ENCODE results near the gene KLC1.
"Not testable (repeated sequence)": the region's sequence is repeated elsewhere in the genome, so short reads cannot be mapped to it uniquely, and the experiment has no call there.

KLC1 gene

DNA sequence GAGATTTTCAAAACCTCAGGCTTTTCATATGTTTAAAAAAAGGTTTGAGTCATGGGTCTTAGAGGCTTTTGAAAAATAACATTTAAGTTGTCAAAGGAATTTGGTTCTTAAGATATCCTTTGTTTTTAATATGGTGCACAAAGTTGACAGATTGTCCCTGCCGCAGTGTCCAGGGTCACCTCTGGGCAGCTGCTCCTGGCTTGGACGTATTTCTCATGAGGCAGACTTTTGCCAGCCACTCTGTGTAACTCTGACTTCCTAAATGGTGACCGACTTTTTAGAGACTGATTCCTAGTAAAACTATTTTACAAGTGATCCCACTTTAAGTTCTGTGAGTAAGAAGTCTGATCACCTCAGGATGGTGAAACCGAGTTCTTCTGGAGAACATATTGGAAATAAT, 58.7 kb downstream of the KLC1 start:
- TF ChIP-seq, protein P1, sequence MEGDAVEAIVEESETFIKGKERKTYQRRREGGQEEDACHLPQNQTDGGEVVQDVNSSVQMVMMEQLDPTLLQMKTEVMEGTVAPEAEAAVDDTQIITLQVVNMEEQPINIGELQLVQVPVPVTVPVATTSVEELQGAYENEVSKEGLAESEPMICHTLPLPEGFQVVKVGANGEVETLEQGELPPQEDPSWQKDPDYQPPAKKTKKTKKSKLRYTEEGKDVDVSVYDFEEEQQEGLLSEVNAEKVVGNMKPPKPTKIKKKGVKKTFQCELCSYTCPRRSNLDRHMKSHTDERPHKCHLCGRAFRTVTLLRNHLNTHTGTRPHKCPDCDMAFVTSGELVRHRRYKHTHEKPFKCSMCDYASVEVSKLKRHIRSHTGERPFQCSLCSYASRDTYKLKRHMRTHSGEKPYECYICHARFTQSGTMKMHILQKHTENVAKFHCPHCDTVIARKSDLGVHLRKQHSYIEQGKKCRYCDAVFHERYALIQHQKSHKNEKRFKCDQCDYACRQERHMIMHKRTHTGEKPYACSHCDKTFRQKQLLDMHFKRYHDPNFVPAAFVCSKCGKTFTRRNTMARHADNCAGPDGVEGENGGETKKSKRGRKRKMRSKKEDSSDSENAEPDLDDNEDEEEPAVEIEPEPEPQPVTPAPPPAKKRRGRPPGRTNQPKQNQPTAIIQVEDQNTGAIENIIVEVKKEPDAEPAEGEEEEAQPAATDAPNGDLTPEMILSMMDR (IDR thresholded peaks at IDR 0.05; ENCODE audit: low read depth, low read length, missing control alignments): no peak
- no peak overlapping the region for H3K4me3 ChIP-seq (replicated peaks; ENCODE audit: low read depth, low read length)
- DNase-seq (ENCODE audit: extremely low read depth, low read depth): no peak

DNA sequence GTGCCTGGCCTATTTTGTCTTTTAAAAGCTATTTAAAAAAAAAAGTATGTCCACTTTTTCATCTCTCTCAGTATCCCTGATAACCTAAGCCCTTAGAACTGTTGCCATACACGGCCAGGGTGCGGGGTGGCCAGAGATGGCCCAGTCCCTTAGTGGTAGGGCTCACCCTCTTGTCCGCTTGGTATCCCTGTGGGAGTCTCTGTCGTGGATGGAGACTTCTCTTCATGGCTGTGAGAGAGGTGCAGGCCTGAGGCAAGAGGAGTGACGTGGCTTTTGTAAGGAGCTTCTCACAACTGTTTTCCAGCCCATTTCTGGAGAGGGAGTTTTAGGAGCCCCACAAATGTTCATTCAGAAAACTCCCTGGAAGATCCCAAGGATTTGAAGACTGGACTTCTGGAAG, 59.4 kb downstream of the KLC1 start:
- TF ChIP-seq, protein P1 (IDR thresholded peaks at IDR 0.05; ENCODE audit: low read depth, low read length, missing control alignments): no peak

DNA sequence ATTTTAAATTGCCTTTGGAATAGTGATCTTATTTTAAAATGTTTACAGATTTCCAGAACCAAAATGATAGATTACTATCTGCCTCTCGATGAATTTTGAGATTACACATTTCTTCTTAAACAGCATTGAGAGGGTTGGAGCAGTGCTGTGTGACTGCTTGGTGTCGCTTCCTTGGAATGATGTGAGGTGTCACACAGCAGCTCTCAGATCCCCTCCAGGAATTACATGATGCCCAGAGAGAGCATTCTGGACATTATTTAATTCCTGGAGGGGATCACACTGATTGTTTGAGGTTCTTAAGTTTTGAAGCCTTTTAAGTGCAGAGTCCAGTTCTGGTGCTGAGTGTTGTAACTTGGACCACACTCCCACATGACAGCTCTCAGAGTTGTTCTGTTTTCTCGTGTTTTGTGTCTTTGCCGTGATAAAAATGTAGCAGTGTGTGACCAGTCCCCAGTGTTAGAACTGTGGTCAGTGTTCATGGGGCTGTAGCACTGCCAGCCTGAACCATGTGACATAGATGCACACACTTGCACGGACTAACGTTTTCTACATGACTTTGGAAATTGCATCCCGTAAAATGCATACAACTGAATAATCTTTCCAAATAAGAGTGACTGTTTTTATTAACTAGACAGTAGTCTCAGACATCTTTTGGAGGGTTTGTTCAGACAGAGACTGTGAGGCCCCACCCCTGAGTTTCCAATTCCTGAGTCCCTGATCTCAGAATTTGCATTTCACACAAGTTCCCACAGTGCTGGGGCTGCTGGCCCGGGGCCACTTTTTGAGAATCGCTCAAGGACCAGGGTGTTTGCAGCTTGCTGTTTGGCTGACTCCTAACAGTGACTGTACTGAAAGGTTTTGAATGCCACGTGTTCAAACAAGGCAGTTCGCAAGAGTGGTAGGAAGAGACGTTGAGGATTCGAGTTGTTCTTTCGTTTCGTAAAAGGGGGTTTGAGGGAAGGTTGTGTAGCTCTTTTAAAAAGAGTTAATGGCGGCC, 60.2 kb downstream of the KLC1 start:
- H3K4me3 ChIP-seq (replicated peaks; ENCODE audit: low read depth, low read length): no peak overlapping the region
- TF ChIP-seq, protein P1 (IDR thresholded peaks at IDR 0.05; ENCODE audit: low read depth, low read length, missing control alignments): no peak
- DNase-seq (ENCODE audit: extremely low read depth, low read depth): no peak

More for the DNA sequence above, 59.4 kb downstream of the KLC1 start:
- H3K4me3 ChIP-seq (replicated peaks; ENCODE audit: low read depth, low read length): no peak overlapping the region
- no peak for DNase-seq (ENCODE audit: extremely low read depth, low read depth)

DNA sequence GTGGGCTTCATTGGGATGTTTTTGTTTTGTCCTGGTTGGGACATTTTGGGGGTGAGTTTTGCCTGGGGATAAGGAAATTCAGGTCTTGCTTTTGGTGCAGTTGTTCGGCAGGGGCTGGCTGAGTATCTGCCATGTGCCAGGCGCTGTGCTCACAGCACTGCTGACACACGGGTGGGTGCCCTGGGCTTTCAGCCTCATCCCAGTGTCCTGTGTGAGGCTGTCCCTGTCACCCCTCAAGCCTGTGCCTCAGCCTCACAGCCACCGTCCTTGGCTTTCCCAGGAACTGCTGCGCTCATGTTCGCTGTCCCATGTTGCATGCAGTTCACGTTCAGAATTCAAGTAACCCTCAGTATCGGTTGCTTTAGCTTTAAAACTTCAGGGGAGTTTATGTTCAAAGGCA, 61.3 kb downstream of the KLC1 start:
- no peak for DNase-seq (ENCODE audit: extremely low read depth, low read depth)
- TF ChIP-seq, protein P1 (IDR thresholded peaks at IDR 0.05; ENCODE audit: low read depth, low read length, missing control alignments): no peak
- H3K4me3 ChIP-seq (replicated peaks; ENCODE audit: low read depth, low read length): no peak overlapping the region

DNA sequence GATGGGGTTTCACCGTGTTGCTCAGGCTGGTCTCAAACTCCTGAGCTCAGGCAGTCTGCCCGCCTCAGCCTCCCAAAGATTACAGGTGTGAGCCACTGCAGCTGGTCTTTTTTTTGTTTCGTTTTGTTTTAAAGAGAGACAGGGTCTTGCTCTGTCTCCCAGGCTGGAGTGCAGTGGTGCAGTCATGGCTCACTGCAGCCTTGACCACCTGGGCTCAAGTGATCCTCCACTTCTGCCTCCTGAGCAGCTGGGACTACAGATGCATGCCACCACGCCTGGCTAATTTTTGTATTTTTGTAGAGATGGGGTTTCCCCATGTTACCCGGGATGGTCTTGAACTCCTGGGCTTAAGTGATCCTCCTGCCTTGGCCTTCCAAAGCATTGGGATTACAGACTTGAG, 62.6 kb downstream of the KLC1 start:
- not testable (repeated sequence) for DNase-seq (ENCODE audit: extremely low read depth, low read depth); H3K4me3 ChIP-seq (replicated peaks; ENCODE audit: low read depth, low read length)

DNA sequence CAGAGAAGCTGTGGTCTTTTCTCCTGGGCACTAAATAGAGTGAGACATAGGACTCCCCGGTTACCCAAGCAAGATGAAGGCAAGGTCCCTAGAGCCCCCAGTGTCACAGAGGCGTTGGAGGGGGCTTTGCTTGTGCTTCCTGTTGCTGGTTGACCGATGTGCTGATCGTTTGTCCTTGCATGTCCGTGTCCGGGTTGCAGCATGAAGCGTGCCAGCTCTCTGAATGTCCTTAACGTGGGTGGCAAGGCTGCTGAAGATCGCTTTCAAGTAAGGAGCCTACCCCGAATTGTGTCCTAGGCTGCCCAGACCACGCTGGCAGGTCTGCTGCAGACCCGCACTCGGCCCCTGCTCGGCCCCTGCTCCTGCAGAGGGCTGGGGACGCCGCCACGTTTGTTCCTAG, 63.1 kb downstream of the KLC1 start:
- TF ChIP-seq, protein P1 (IDR thresholded peaks at IDR 0.05; ENCODE audit: low read depth, low read length, missing control alignments): no peak
- no peak overlapping the region for H3K4me3 ChIP-seq (replicated peaks; ENCODE audit: low read depth, low read length)
- DNase-seq (ENCODE audit: extremely low read depth, low read depth): no peak

DNA sequence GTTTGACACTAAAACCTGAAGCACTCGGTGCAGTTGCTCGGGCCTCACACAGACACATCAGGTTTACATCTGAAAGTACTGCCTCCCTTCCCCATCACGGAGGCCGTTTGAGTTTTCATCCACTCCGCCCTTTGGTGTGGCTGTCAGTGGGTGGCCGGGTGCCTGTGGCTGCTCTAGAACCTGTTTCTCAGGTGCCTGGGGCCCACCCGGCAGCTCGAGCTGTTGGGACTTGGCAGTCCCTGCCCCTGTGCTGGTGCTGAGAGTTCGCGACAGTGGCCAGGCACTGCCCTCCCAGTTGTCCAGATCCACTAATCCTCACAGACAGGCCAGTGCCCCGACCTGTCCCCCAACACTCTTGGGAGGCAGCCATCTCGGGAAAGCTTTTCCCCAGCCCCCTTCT, 63.9 kb downstream of the KLC1 start:
- DNase-seq (ENCODE audit: extremely low read depth, low read depth): no peak
- no peak overlapping the region for H3K4me3 ChIP-seq (replicated peaks; ENCODE audit: low read depth, low read length)
- TF ChIP-seq, protein P1 (IDR thresholded peaks at IDR 0.05; ENCODE audit: low read depth, low read length, missing control alignments): no peak

Data from HFF-Myc (cell line).